ENCODE results near the gene TCF7L2.

Gene TCF7L2

DNA sequence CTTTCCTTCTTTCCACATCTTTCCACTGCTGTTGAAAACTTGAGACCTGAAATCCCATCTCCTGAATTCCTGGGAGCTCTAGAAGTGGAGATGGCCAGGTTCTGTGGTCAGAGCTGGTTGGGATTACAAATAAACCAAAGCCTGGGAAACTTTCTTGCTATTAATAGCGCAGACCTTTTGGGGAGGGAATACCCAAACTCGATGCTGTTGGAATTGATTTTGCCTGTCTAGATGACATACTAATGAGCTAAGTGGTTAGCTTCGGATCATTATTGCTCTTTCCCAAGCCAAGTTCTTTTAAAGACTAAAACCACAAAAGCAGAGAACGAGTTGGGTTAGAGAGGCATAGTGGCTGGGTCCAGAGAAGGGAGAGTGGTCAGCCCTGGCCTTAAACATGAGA lies 76.6 kb downstream of the TCF7L2 start:
- DNase-seq = no peak

GRCh38 chr10:113027230-113027573 lies 77.2 kb downstream of the TCF7L2 start:
- DNase-seq = no peak

- no peak for DNase-seq
Observed at GRCh38 chr10:113027574-113028455, 77.8 kb downstream of the TCF7L2 start.

GRCh38 chr10:113028456-113029440 lies 78.7 kb downstream of the TCF7L2 start:
- DNase-seq = no peak

GRCh38 chr10:113030453-113030852 lies 80.4 kb downstream of the TCF7L2 start:
- no peak for DNase-seq

DNA sequence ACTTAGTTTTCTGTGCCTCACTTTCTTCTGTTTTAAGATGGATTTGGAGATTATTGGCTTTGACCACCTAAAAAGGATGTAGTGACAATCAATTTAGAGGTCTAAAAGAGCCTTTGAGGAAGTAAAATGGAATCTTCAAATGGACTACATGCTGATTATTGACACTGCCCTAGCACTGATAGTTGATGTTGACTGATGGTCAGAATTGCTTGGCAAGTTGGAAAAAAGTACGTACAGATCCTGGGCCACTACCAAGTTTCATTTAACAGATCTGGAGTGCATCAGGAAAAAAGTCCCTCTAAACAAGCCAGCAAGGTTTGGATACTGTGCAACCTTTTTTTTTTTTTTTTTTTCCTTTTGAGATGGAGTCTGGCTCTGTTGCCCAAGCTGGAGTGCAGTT lies 81.1 kb downstream of the TCF7L2 start:
- DNase-seq = no peak

DNA sequence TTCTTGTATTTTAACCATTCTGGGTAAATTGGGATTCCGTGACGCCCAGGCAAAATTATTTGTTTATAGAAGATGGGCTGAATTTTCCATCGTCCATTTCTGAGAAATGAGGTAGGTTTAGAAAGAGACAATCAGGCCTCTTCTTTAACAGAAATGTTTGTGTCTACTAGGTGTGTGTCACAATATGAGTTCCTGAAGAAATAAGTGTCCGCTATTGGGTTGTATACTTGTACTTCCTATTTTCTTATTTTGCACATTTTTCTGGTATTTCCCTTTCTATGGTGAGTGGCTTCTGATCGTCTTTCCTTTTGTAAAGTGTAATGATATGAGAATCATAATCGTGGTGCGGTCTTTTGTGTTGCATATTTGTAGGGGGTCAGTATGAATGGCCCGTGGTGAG lies 83.9 kb downstream of the TCF7L2 start:
- no peak for DNase-seq

DNA sequence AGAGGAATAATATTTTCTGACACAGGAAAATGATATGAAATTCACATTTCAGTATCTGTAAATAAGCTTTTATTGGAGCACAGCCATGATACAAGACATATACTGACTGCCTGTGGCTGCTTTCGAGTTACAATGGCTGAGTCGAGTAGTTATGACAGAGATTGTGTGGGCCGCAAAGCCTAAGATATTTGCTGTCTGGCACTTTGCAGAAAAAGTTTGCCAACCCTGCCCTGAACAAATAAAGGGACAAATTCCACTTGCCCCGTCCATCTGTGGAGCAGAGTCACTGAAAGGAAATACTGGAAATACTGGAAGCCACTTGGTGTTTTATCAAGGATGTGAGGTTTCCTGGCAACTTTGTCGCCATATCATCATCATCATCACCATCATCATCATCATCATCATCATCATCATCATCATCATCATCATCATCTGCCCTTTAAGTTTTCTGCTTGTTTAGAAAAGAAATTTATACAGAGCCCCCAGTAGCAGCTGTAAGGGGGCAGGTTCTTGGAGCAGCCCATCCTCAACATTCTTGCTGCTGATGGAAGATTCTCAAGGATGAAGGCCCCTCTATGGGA lies 85.8 kb downstream of the TCF7L2 start:
- no peak for DNase-seq

- no peak for DNase-seq
Observed at GRCh38 chr10:113036619-113037018, 86.6 kb downstream of the TCF7L2 start.

DNA sequence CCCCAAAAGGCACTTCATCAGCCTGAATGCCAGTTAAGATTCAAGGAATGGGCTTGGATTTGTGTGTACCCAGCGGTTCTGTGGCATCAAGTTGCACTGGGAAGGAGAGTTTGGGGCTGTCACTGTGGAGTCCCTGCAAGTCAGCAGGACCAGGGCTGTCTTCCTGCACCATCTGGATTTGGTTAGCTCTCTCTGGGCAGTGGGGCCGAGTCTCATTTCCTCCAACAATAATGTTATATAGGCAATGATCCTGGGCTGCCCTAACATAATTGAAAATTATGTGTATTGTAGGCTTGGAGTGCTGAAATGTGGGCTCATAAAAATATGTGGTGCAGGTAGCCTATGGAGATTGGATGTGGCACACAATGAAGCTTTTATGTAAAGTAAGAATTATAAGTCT lies 87.2 kb downstream of the TCF7L2 start:
- no peak for DNase-seq

DNA sequence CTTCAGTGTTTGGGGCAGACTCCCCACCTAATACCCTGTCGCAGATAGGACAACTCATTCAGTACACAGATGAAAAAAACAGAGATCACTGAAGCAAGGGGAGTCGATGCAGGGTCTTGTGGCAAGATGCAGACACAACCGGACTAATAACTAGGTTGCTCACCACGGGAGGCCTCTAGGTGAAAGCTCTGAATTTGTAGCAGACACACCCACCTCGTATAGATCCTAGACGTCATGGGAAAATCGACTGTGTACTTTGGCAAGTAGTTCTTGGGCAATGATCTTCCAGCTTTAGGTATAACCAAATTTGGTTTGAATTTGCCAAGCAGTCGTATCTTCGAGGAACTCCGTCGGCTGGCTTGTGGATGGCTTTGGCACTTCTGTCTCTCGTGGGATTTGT lies 88.1 kb downstream of the TCF7L2 start:
- DNase-seq = no peak

DNA sequence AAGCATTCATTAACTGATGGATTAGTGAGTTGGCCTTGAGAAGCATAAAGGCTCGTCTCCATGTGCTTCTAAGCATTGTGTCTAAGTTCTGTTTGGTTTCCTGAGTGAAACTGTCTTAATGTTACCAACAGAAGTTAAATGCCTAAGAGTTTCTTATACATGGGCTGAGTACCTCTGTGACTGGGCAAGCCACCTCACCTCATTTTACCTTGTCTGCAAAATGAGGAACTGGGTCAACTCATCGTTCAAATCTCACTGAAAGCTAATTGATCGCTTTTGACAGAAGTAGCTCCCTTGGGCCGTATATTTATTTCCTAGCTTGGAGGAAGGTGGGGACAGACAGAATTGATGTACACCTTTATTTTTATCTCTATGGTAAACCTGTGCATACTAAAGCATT lies 88.9 kb downstream of the TCF7L2 start:
- no peak for DNase-seq

- no peak for DNase-seq
Observed at GRCh38 chr10:113041324-113041723, 91.3 kb downstream of the TCF7L2 start.

DNA sequence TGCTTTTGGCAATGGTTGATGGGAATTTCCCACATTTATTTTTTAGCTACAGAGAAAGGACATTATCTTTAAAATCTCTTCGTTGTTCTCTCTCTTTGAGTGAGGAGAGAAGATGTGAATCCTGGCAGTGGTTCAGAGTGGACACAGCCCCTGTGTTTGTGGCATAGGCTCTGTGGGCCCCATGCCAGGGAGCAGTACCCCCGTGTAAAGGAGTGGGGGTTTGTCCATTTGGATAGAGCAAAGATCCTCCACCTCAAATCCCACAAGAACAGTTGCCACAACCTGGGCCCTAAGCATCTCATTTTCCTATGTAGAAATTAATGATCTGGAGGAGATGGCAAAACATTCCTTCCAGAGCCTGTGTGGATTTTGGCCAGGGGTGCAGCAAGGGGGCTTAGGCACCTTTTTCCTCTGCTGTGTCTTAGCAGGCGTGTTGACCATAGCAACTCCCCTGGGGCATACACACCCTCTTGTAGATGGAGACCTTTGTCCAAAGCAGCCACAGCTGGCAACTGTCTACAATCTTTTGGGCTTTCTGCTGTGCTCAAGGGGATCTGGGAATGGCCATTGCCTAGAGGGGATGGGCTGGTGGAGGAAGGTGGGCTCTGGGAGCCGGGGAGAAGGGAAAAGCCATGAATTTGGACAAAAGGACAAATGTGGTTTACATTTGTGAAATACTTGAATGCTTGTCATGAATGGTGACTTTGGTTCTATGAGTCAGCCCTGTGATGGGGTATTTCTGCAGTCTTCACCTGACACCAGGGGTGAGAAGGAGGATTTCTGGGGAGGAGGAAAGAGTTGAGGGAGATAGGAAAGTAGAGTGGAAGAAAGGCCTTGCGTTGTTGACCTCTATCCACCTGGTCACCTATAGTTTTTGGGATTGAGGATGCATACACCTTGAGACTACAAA lies 92.0 kb downstream of the TCF7L2 start:
- no peak for DNase-seq

DNA sequence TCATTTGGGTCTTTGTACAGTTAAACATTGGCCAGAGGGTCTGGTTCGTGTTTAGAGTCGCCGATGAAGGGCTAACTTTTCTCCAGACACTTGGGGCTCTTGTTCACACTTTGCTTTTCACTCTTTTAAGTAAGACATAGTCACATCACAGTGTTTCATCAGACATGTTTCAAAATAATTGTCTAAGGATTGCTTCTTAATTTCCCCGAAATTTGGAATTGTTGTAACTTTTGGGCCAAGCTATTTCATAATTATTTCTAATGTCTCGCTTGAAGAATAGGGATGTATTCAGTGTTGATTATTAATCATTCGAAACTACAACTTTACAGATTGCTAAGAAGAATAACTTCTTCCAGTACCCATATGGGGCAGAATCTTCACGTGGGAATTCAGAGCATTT lies 92.8 kb downstream of the TCF7L2 start:
- DNase-seq = no peak

- DNase-seq = no peak
Observed at GRCh38 chr10:113044016-113044755, 94.1 kb downstream of the TCF7L2 start.

DNA sequence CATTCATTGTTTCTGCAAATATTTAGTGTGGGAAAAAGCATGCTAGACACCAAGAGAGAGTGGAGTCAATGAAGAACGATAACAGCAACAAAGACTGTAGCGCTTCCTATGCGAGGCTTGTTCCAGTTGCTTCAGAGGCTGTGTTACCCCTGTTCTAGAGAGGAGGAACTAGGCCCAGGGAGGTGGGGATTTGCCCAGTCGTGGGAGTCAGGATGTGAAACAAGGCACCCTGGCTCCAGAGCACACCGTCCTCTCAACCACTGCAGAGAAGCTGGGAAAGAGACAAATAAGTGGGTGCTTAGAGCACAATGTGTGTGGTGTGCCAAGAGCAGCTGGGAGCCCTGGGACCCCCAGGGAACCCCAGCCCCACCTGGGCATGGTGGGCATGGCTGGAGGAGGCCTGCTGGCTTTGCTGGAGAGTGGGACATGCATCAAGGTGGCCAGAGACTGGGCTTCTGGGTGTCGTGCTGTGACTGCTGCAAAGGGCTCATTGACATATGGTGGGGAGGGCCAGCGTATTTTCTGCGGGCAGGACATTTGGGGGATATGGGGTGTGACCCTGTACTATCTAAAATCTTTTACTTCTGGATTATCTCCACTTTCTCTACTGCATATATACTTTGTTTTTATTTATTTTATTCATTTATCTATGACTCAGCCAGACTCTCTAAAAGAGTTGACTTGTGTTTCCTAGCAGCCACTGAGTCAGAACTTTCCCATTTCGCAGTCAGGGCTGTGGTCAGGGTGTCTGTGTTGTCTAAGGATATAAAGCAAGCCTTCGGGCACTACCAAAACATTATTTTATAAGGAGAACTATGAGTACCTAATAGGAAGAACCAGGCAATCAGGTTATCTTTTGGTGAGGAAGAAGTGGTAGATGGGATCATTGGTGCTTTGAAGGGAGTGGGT lies 95.4 kb downstream of the TCF7L2 start:
- DNase-seq = no peak

DNA sequence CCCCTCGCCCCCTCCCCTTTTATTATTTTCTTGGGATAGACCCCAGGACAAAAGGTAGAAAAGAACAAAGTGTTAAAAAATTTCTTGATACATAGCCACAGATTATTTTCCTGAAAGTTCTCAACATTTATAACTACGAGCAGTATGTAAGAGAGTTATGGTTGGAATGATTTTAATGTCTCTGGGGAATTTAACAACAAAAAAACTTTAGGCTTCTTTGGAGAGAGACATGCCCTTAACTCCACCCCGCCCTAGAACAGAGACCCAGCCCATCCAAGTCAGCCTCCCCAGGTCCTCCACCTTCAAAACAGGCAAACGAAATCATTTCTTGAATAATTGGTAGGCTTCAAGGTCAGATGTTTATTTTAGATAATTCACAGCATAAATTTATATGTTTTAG lies 97.1 kb downstream of the TCF7L2 start:
- no peak for DNase-seq

DNA sequence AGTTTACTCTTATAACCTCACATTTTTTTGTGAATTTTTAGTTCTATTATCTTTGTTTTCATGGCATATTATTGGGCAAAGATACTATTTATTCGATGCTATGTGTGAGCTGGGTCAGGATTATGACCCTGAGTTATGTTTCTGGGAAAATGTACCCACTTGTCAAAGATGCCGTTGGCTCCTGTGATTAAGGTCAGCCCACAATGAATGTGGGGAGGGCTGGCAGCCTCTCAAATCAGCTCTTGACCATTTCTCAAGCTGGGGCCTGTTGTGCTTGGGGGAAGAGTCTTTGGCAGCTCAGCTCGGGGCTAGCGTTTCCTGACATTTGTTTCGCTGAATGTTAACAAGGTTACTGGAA lies 97.5 kb downstream of the TCF7L2 start:
- DNase-seq = no peak

- no peak for DNase-seq
Observed at GRCh38 chr10:113047963-113048781, 98.1 kb downstream of the TCF7L2 start.

All from NCI-H1048 (cell line).